Measurements from ENCODE around the gene GOLGA5.

GRCh38 chr14:92759679-92760523, 34.2 kb upstream of the GOLGA5 start:
- TF ChIP-seq, protein P1, sequence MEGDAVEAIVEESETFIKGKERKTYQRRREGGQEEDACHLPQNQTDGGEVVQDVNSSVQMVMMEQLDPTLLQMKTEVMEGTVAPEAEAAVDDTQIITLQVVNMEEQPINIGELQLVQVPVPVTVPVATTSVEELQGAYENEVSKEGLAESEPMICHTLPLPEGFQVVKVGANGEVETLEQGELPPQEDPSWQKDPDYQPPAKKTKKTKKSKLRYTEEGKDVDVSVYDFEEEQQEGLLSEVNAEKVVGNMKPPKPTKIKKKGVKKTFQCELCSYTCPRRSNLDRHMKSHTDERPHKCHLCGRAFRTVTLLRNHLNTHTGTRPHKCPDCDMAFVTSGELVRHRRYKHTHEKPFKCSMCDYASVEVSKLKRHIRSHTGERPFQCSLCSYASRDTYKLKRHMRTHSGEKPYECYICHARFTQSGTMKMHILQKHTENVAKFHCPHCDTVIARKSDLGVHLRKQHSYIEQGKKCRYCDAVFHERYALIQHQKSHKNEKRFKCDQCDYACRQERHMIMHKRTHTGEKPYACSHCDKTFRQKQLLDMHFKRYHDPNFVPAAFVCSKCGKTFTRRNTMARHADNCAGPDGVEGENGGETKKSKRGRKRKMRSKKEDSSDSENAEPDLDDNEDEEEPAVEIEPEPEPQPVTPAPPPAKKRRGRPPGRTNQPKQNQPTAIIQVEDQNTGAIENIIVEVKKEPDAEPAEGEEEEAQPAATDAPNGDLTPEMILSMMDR (IDR thresholded peaks at IDR 0.05; ENCODE audit: poor library complexity): no peak
- TF ChIP-seq EZH2 (IDR thresholded peaks at IDR 0.05; ENCODE audit: borderline replicate concordance) (no peak), EZH2phosphoT487 (IDR thresholded peaks at IDR 0.05; ENCODE audit: low read depth, severe bottlenecking, unreplicated experiment) (no peak)
